Sciatic nerve (tissue), 2 donors: ENCODE results near the gene PRKN. TPM values are rescaled to one million over a fixed set of nuclear protein-coding genes. Genes with fewer than 3 reads are reported as not detected.

ENCODE experiments used
- ATAC-seq: fragments of 200-7000 bp; cut with Tn5 transposase; one replicate; pipeline ENCODE4 v1.9.1; 2020; ENCODE audit warnings: mild to moderate bottlenecking, moderate library complexity
- DNase-seq: peaks from one replicate; pipeline ENCODE4 v3.0.0-alpha.2; 2020; ENCODE audit warnings: low spot score
- intact Hi-C: fragments of 100-400 bp; cut with DNase I; formaldehyde crosslinking; loops from one replicate; pipeline ENCODE4 v1.14.2; 2022
- total RNA-seq: library from RNA; stranded (reverse); fragmentation: NEBNext Ultra II Directional; extraction: Animal tissue kit (Norgen Biotek cat#: 25700); gene quantifications from one replicate; pipeline ENCODE4 v1.2.1, GENCODE V29; 2021
- donor health status: DM: no; HTN: no; CAD: no.
- donor health status: DM: no; HTN: no; CAD: no.

PRKN gene
- total RNA-seq, 1 donor from 2014 or later, result 15.9 TPM

DNA sequence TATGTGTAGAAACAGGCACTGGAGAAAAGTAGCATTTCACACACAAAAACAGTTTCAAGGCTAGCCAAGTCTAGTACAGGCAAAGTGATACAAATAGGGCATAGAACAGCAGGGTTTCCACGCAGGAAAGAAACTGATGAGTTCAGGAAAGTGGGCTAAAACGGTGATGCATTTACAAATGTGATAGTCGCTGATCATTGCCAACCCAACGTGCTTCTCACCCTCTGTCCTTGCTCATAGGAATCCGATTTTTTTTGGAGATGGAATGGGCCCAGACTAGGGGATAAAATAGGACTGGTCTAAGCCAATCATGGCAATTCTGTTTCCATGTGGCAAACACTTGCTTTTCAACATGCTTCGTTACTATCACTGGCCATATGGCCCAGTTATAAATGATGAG lies 536.6 kb downstream of the PRKN start:
- DNase-seq (no peak), ATAC-seq (no peak)
- intact Hi-C loops, result no loop called here

GRCh38 chr6:162187168-162187935 lies 540.2 kb downstream of the PRKN start:
- intact Hi-C loops, result no loop called here
- no peak for DNase-seq
- no peak for ATAC-seq

DNA sequence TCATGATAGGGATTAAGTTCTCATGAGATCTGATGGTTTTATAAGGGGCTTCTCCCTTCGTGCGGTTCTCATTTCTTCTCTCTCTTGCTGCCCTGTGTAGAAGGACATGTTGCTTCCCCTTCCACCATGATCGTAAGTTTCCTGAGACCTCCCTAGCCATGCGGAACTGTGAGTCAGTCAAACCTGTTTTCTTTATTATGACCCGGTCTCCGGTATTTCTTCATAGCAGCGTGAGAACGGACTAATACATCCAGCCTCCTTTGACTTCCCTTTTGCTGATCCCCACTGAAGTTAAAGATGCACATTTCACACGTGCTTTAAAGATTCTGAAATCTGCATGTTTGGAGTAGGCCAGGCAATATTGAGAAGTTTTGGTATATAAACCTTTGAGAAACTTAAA lies 543.1 kb downstream of the PRKN start:
- DNase-seq (no peak), ATAC-seq (no peak)
- intact Hi-C loops, result no loop called here

DNA sequence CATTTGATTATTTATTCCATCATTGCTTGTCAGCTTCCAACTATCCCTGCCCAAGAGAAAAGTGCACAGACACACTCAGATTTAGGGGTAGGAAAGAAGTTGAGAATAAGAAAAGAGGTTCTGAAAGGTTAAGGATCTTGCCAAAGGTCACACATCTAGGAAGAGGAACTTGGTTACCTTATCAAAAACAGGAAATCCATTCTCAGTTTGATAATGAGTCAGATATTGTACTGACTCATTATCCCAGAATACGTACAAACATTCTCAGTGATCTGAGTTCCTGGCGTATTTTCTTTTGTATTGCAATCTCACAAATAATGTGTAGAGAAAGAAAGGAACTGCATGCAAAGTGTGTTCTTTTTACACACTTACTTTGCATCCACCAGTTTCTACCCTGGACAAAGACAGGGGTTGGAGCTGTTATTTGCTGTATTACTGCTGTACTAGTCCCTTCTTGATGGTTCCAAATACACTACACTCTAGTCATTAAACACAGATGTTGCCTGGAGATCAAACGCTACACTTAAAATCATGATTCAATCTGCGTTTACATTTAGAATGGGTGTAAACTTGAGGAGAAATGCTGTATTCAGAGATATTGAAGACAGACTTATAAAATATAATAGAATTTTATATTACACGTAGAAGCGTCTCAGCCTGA lies 545.7 kb downstream of the PRKN start:
- intact Hi-C loops, result no loop called here
- no peak for ATAC-seq
- no peak for DNase-seq

DNA sequence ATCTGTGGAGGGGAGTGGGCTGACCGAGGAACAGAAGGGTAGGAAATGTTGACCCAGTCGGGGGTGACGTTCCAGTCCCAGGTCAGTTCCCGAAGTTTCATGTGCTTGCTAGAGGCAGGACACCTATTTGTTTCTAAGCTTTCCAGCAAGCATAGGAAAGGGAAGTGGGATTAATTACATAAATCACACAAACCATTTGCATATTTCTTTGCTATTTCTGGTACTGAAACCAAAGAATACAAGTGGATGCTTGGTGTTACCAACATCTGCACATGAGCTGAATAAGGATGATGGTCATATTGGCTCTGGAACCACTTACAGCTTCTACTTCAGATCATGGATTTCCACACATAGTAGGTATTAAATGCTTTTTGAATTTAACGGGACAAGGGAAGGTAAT lies 546.5 kb downstream of the PRKN start:
- DNase-seq, result no peak
- ATAC-seq, result no peak
- intact Hi-C loops, result no loop called here

DNA sequence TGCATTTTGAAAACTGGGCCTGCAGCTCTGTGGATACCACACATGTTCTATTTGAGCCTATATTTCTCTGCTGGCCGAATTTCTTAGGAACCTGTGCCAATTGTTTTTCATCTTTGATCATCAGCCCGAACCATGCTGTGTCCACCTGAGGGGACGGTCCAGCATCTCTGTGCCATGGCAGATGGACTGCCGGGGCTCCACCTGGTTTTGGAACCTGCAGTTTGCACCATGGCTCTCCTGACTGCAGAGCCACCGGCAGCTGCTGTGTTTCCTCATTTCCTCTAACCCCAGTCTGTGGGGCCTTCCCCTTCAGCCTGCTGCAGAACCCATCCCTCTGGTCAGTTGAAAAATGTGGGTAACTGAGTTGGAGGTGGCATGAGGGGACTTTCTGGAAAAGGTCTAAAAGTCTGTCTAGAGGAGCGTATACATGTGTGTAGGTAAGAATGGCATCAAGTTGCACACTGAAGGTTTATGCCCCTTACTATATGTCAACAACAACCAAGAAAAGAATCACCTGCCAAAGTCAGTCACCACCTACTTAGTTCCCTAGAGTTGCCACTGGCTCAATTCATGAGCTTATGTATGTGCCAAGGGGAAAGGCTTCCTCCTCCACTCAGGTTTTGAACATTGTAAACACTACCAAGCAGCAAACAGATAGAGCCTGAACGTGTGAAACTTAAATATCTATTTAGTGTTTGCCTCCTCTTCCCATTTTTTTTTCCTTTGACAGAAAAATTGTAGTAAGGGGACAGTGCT lies 548.2 kb downstream of the PRKN start:
- intact Hi-C loops, result no loop called here
- ATAC-seq (no peak), DNase-seq (no peak)

- intact Hi-C loops, result no loop called here
- ATAC-seq, result no peak
- no peak for DNase-seq
Measured at GRCh38 chr6:162178666-162179065, 548.9 kb downstream of the PRKN start.

DNA sequence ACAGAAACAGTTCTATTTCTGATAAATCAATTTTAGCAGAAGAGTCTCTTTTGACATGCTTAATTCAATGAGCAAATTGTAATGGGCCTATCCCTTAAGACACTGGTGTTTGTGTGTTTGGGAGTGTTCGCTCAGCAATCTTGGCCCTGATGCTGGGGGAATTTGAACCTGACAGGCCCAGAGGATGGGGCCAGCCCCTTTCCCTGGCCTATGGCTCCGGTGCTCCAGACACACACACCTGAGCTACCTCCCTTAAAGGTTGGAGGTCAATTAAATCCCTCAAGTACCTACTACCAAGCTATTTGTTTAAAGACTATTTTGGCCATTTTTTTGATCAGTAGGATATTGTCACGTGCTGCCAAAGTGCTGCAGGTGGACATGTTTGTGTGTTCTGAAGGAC lies 549.3 kb downstream of the PRKN start:
- ATAC-seq, result no peak
- intact Hi-C loops, result no loop called here
- DNase-seq, result no peak

- ATAC-seq (peak; percentile 59), DNase-seq (no peak)
- intact Hi-C loops, result no loop called here
Measured at GRCh38 chr6:162177746-162178145, 549.8 kb downstream of the PRKN start.

DNA sequence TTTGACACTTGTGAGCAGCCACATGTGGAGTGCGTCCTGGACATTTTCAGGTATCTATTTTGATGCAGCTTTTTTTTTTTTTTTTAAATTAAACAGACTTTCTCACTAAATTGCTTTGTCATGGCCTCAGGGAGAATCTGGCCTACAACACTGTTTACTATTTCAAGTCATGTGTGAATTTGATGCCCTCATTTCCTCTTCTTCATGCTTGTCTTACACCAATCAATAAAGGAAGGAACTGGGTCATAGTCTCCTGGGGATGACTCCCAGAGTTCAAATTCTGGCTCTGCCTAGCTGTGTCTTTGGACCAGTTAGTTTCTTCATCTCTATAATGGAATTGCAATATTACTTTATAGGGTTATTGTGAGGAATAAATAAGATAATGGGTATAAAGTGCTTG lies 554.1 kb downstream of the PRKN start:
- no peak for DNase-seq
- intact Hi-C loops, result no loop called here
- no peak for ATAC-seq

DNA sequence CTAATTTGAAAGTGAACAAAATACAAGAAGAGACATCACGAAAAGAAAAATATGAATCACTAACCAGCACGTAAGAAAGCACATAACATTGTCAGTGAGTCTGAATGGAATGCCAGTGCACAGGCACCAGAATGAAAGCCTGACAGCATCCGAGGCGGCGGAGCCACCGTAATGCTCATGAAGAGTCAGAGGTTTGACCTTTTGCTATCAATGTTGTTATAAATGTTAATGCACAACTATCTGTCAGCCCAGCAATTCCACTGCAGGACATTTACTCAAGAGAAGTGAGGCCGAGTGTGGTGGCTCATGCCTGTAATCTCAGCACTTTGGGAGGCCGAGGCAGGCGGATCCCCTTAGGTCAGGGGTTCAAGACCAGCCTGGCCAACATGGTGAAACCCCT lies 562.1 kb downstream of the PRKN start:
- intact Hi-C loops, result no loop called here
- ATAC-seq (no peak), DNase-seq (no peak)

GRCh38 chr6:162157167-162157870 lies 570.2 kb downstream of the PRKN start:
- intact Hi-C loops, result no loop called here
- DNase-seq, result no peak
- no peak for ATAC-seq

DNA sequence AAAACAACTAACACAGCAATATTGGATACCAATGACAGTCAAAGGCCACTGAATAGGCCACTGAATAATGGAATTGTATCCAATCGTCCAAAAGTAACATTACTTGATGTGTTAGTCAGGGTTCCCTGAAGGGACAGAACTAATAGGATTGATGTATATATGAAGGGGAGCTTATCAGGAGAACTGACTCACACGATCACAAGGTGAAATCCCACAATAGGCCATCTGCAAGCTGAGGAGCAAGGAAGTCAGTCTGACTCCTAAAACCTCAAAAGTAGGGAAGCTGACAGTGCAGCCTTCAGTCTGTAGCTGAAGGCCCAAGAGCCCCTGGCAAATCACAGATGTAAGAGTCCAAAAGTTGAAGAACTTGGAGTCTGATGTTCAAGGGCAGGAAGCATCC lies 571.4 kb downstream of the PRKN start:
- DNase-seq, result no peak
- intact Hi-C loops, result no loop called here
- no peak for ATAC-seq

DNA sequence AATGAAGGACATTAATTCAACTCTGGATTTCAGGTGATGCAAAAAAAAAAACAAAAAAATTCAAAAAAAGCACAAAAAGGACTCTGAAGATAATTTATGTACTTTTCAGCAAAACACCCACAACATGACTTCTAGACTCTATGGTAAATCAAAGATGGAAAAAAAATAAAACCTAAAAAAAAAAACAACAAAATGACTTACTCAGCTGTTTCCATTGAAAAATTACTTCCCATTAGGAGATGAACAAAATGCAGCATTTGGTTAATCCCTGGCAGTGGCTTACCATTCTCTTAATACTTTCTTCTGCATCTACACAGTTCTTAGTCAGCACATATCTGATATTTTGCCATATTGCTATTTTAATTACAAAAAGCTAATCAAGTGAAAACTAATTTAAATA lies 572.6 kb downstream of the PRKN start:
- intact Hi-C loops, result no loop called here
- ATAC-seq, result no peak

DNA sequence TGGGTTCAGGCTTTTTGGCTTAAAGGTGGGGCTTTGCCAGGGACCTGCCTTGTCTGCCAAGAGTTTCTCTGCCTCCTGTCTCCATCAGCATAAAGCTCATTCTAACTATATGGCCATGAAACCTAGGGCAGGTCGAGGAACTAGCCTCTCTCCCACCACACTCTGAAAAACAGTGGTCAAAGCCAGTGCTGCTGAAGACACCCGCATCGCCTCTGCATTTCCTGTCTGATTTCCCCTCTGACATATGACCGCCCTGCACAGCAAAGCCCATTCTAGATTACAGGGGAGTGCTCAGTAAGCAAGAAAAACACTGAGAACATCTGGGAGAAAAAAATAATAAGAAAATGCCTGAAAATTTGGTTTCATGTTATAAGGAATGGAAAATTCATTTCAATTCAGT lies 573.6 kb downstream of the PRKN start:
- no peak for DNase-seq
- no peak for ATAC-seq
- intact Hi-C loops, result no loop called here

More for the DNA sequence above, 572.6 kb downstream of the PRKN start:
- no peak for DNase-seq

DNA sequence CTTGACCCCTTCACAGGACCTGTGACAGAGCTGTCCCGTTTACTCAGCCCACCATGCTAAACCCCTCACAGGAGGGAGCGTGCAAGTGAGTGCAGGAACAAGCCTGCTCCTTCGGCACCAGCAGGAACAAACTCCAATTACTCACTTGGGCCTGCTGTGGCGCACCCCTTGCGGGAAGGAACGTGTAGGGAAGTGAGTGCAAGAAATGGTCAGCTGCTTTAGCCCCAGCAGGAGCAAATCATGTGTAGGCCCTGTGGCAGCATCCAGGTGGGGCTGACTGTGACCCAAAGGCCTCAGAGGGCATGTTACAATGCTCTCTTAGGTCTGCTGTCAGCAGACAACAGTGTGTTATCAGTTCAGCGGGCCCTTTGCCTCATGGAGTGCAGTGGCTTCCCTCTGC lies 574.4 kb downstream of the PRKN start:
- intact Hi-C loops, result no loop called here
- DNase-seq, result no peak
- ATAC-seq, result no peak

- DNase-seq (no peak), ATAC-seq (no peak)
- intact Hi-C loops, result no loop called here
Measured at GRCh38 chr6:162151021-162151665, 576.4 kb downstream of the PRKN start.

DNA sequence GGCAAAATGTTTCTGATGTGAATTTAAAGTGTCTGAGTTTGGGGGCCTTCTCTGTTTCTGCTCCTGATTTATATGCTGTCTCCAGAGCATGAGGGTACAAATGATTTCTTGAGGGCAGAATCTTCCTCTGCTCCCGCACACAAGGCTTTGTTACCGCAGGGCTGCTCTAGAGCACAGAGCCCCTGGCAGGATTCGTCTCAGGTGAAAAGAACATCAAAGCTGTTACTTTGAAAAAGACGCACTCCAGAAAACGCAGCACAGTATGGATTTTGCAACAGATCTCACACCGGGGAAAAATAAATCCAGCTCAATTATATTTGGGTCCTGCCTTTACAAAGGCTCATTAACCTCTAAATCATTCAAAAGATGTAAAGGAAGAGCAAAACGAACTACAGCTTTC lies 577.3 kb downstream of the PRKN start:
- intact Hi-C loops, result no loop called here
- ATAC-seq, result no peak

GRCh38 chr6:162149786-162150185 lies 577.8 kb downstream of the PRKN start:
- intact Hi-C loops, result no loop called here
- DNase-seq, result no peak
- ATAC-seq, result no peak

More for the DNA sequence above, 577.3 kb downstream of the PRKN start:
- DNase-seq, result no peak
